Breast epithelium (tissue), 3 donors: ENCODE data around the gene CBLN2.

Experiments used
- POLR2A ChIP-seq: fragments of 450-650 bp; IDR thresholded peaks from one replicate; pipeline ENCODE4 v1.6.1; 2016; ENCODE audit warnings: antibody characterized with exemption, mild to moderate bottlenecking, moderate library complexity
- POLR2AphosphoS5 ChIP-seq, 3 donors: sonication (generic); formaldehyde crosslinking; IDR thresholded peaks; one replicate each; pipeline ENCODE4 v1.6.1; 2017; ENCODE audit warnings: antibody characterized with exemption in 3 of 3
- TF ChIP-seq, protein P1 (sequence below), 3 donors: fragments of 450-650 bp; IDR thresholded peaks; one replicate each; pipeline ENCODE4 v1.5.1; 2016 to 2017; ENCODE audit warnings: antibody characterized with exemption in 3 of 3, mild to moderate bottlenecking in 3 of 3, moderate library complexity in 3 of 3

- TF ChIP-seq, protein P1, sequence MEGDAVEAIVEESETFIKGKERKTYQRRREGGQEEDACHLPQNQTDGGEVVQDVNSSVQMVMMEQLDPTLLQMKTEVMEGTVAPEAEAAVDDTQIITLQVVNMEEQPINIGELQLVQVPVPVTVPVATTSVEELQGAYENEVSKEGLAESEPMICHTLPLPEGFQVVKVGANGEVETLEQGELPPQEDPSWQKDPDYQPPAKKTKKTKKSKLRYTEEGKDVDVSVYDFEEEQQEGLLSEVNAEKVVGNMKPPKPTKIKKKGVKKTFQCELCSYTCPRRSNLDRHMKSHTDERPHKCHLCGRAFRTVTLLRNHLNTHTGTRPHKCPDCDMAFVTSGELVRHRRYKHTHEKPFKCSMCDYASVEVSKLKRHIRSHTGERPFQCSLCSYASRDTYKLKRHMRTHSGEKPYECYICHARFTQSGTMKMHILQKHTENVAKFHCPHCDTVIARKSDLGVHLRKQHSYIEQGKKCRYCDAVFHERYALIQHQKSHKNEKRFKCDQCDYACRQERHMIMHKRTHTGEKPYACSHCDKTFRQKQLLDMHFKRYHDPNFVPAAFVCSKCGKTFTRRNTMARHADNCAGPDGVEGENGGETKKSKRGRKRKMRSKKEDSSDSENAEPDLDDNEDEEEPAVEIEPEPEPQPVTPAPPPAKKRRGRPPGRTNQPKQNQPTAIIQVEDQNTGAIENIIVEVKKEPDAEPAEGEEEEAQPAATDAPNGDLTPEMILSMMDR (IDR thresholded peaks at IDR 0.05): no peak
- TF ChIP-seq POLR2AphosphoS5 (IDR thresholded peaks at IDR 0.05): no peak
- no peak for TF ChIP-seq POLR2A
These were observed 44.2 kb upstream of the CBLN2 start for GRCh38 chr18:72588360-72588759.
